Measurements from ENCODE around the gene PSD4. TPM values are rescaled to one million over a fixed set of nuclear protein-coding genes. Genes with fewer than 3 reads are reported as not detected.

Gene PSD4
- total and polyA plus RNA-seq, 2 of the 8 experiments (the other 6 are each of a cell fraction or from before 2014, with no cell fraction given), result 0.53 to 1.2 TPM

GRCh38 chr2:113186433-113186796, 12.6 kb downstream of the PSD4 start:
- DNase-seq (ENCODE audit: low read depth in 1 of 2, low spot score in 2 of 2) (no peak), FAIRE-seq (no peak)
- ChIA-PET CTCF (ENCODE audit: partially characterized antibody) (interaction anchor here (1.3 kb wide), 1 partner anchor 106 kb away, joined by 3 read pairs; no protein-coding TSS in a partner anchor), POLR2A (ENCODE audit: partially characterized antibody) (no interaction called here)
- Histone ChIP-seq H3K4me3 (ENCODE audit: extremely low read depth in 1 of 4, insufficient read depth in 2 of 4, low read depth in 3 of 4, low read length in 4 of 4) (no peak overlapping the region), H4K91ac (replicated peaks; ENCODE audit: insufficient read length, low read length) (no peak overlapping the region), H3K23me2 (ENCODE audit: low read depth, low read length) (0 out of 2 replicates have a peak, but pooled peaks cover 2% of the 10 kb centered on the region), H3K9me3 (ENCODE audit: insufficient read depth in 2 of 2, low read depth in 1 of 2, low read length in 1 of 2) (no peaks in the 10 kb centered on the region), H2BK120ac (replicated peaks; ENCODE audit: low read depth, low read length) (no peak overlapping the region), H2BK15ac (ENCODE audit: low read length) (no peak overlapping the region), H3K27ac (ENCODE audit: low read depth, low read length) (no peak overlapping the region), H3K4me2 (ENCODE audit: insufficient read depth in 1 of 2, low read depth in 2 of 2, low read length in 2 of 2) (no peak overlapping the region), H3K23ac (ENCODE audit: insufficient read length) (no peak overlapping the region), H3K36me3 (ENCODE audit: control insufficient read depth in 2 of 4, insufficient read depth in 4 of 4, low read length in 3 of 4) (no peaks in the 10 kb centered on the region), H3K79me1 (ENCODE audit: low read depth, low read length) (no peaks in the 10 kb centered on the region), H3K4ac (replicated peaks; ENCODE audit: insufficient read length, low read depth, low read length) (no peak overlapping the region), H3K14ac (ENCODE audit: insufficient read length) (no peak overlapping the region), H2AFZ (ENCODE audit: low read length) (no peak overlapping the region), H3K79me2 (ENCODE audit: control insufficient read depth in 1 of 2, insufficient read depth in 2 of 2, low read length in 2 of 2) (no peaks in the 10 kb centered on the region), H4K5ac (ENCODE audit: insufficient read length, low read depth, low read length) (no peak overlapping the region), H3K4me1 (replicated peaks in 1 of 4; ENCODE audit: control insufficient read depth in 3 of 4, insufficient read depth in 4 of 4, low read length in 3 of 4) (no peaks in the 10 kb centered on the region), H2BK12ac (ENCODE audit: low read depth, low read length) (no peak overlapping the region), H3K9ac (replicated peaks in 1 of 4; ENCODE audit: extremely low read depth in 1 of 4, low read depth in 3 of 4, low read length in 3 of 4) (no peak overlapping the region), H2BK5ac (ENCODE audit: low read depth, low read length) (no peak overlapping the region), H3K56ac (replicated peaks; ENCODE audit: insufficient read length, low read depth, low read length) (no peak overlapping the region), H2BK20ac (ENCODE audit: low read length) (no peak overlapping the region), H3K18ac (ENCODE audit: extremely low read depth, low read length) (no peak overlapping the region), H3K27me3 (replicated peaks in 1 of 4; ENCODE audit: control insufficient read depth in 3 of 4, extremely low read depth in 1 of 4, insufficient read depth in 3 of 4, low read length in 3 of 4) (no peaks in the 10 kb centered on the region), H2AK5ac (ENCODE audit: low read depth, low read length) (no peak overlapping the region), H4K20me1 (replicated peaks in 1 of 2; ENCODE audit: control insufficient read depth in 1 of 2, insufficient read depth in 2 of 2, low read length in 2 of 2) (no peaks in the 10 kb centered on the region), H4K8ac (ENCODE audit: extremely low read depth, insufficient read depth, low read length) (no peak overlapping the region)
- WGBS, 2 experiments (ENCODE audit: extremely low coverage in 1 of 2, insufficient coverage in 1 of 2, insufficient read length in 1 of 2, insufficient replicate concordance in 2 of 2, low coverage in 1 of 2, low lambda C conversion rate in 2 of 2, missing lambda C conversion rate in 1 of 2), result 93% methylated on average over 5 of the region's 5 CpGs; no CpG with 5 or more reads in 1 of the 2 experiments
- TF ChIP-seq, protein P1, sequence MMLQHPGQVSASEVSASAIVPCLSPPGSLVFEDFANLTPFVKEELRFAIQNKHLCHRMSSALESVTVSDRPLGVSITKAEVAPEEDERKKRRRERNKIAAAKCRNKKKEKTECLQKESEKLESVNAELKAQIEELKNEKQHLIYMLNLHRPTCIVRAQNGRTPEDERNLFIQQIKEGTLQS (IDR thresholded peaks at IDR 0.05; ENCODE audit: insufficient read depth, low read depth, low read length), result no peak
- no peak for TF ChIP-seq EZH2 (IDR thresholded peaks at IDR 0.05; ENCODE audit: low read depth, low read length, severe bottlenecking)
- no peak for TF ChIP-seq SIX5 (IDR thresholded peaks at IDR 0.05; ENCODE audit: low read depth, low read length)
- no peak for TF ChIP-seq SUZ12 (IDR thresholded peaks at IDR 0.05; ENCODE audit: low read length)
- no peak for TF ChIP-seq GABPA (IDR thresholded peaks at IDR 0.05; ENCODE audit: borderline replicate concordance, insufficient read depth, low read length)
- no peak for TF ChIP-seq SP1 (IDR thresholded peaks at IDR 0.05; ENCODE audit: low read depth, low read length)
- TF ChIP-seq CTBP2 (IDR thresholded peaks at IDR 0.05; ENCODE audit: borderline replicate concordance, insufficient read depth, insufficient read length, low read length), result no peak
- TF ChIP-seq ASH2L (IDR thresholded peaks at IDR 0.05; ENCODE audit: low read length), result no peak
- TF ChIP-seq SRF (IDR thresholded peaks at IDR 0.05; ENCODE audit: low read depth, low read length), result no peak
- TF ChIP-seq HDAC2 (IDR thresholded peaks at IDR 0.05; ENCODE audit: borderline replicate concordance in 1 of 2, low read depth in 2 of 2, low read length in 2 of 2), result no peak
- TF ChIP-seq, protein P2, sequence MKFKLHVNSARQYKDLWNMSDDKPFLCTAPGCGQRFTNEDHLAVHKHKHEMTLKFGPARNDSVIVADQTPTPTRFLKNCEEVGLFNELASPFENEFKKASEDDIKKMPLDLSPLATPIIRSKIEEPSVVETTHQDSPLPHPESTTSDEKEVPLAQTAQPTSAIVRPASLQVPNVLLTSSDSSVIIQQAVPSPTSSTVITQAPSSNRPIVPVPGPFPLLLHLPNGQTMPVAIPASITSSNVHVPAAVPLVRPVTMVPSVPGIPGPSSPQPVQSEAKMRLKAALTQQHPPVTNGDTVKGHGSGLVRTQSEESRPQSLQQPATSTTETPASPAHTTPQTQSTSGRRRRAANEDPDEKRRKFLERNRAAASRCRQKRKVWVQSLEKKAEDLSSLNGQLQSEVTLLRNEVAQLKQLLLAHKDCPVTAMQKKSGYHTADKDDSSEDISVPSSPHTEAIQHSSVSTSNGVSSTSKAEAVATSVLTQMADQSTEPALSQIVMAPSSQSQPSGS (IDR thresholded peaks at IDR 0.05; ENCODE audit: low read length), result no peak
- no peak for TF ChIP-seq RFX5 (IDR thresholded peaks at IDR 0.05; ENCODE audit: borderline replicate concordance, low read depth, low read length)
